ENCODE results near the gene NFATC3.
"Not testable (repeated sequence)": the region's sequence is repeated elsewhere in the genome, so short reads cannot be mapped to it uniquely, and the experiment has no call there.

Gene NFATC3

DNA sequence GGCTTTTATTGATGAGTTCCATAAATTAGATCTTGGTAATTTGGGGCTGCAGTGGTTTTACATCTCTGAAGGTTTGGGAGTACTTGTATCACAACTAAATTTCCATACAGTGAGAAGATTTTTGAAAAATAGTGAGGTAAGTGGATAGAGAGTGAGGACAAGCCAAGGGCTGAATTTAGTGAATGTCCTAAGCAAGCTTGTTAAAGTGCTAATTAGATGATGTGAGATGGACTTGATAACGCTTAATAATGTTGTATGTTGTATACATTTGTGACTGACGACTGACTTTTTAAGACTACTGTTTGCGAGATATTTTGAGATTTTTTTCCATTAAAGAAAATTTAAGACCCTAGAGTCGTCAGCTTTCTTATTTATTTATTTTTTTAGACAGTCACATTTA, 3.9 kb downstream of the NFATC3 start:
- Histone ChIP-seq H3K4me3 (no peak overlapping the region), H3K27ac (no peak overlapping the region)
- DNase-seq (ENCODE audit: low spot score): no peak
- TF ChIP-seq, protein P1, sequence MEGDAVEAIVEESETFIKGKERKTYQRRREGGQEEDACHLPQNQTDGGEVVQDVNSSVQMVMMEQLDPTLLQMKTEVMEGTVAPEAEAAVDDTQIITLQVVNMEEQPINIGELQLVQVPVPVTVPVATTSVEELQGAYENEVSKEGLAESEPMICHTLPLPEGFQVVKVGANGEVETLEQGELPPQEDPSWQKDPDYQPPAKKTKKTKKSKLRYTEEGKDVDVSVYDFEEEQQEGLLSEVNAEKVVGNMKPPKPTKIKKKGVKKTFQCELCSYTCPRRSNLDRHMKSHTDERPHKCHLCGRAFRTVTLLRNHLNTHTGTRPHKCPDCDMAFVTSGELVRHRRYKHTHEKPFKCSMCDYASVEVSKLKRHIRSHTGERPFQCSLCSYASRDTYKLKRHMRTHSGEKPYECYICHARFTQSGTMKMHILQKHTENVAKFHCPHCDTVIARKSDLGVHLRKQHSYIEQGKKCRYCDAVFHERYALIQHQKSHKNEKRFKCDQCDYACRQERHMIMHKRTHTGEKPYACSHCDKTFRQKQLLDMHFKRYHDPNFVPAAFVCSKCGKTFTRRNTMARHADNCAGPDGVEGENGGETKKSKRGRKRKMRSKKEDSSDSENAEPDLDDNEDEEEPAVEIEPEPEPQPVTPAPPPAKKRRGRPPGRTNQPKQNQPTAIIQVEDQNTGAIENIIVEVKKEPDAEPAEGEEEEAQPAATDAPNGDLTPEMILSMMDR (IDR thresholded peaks at IDR 0.05): no peak

GRCh38 chr16:68090130-68090529, 5.0 kb downstream of the NFATC3 start:
- Histone ChIP-seq H3K4me3 (no peak overlapping the region), H3K27ac (no peak overlapping the region)
- no peak for DNase-seq (ENCODE audit: low spot score)
- TF ChIP-seq, protein P1 (IDR thresholded peaks at IDR 0.05): no peak

- no peak overlapping the region for H3K4me3 ChIP-seq
- DNase-seq (ENCODE audit: low spot score): no peak
- no peak overlapping the region for H3K27ac ChIP-seq
- TF ChIP-seq, protein P1 (IDR thresholded peaks at IDR 0.05): no peak
These were observed 5.4 kb downstream of the NFATC3 start for GRCh38 chr16:68090533-68090932.

DNA sequence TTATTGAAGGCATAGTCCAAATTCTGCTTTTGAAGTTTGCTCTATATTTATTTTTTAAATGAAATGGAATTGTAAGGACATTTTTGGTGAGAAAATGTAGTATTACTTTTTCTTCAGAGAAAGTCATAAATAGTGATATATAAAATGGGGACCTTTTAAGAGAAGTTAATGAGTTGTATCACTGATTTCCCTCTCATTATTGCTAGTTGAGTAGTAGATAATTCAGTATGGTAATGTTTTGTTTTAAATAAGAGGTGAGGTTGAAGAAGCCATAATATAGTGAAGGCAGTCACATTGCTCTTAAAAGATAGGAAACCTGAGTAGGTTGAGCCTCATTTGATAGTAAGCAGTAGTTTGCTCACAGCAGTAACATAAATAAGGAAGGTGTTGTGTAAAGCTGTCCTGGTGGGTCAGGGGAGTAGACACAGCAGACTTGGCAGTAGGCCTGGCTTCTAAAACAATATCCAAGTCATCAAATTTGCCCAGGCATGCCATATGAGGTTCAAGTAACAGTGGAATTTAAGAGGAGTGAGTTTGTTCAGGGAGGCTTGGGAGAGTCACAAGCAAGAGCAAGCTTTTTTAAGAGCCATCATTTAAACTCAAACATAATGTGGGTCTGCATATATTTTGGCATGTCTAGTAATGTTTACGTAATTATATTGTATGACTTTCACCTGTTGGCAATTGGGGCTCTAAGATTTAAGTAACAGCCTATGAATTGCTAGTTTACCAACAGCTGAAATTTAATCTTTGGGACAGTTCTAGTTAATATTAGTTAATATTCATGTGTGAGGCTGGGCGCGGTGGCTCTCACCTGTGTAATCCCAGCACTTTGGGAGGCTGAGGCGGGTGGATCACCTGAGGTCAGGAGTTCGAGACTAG, 6.5 kb downstream of the NFATC3 start:
- DNase-seq (ENCODE audit: low spot score): no peak
- Histone ChIP-seq H3K4me3 (no peak overlapping the region), H3K27ac (peak overlapping the region in 1 of 2 donors; percentile 7)
- TF ChIP-seq, protein P1 (IDR thresholded peaks at IDR 0.05): no peak

DNA sequence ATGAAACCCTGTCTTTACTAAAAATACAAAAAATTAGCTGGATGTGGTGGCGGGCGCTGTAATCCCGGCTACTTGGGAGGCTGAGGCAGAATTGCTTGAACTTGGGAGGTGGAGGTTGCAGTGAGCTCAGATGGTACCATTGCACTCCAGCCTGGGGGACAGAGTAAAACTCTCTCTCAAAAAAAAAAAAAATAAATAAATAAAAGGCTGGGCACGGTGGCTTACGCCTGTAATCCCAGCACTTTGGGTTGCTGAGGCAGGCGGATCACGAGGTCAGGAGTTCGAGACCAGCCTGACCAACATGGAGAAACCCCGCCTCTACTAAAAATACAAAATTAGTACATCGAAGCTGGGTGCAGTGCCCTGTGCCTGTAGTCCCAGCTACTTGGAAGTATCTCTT, 7.1 kb downstream of the NFATC3 start:
- not testable (repeated sequence) for H3K4me3 ChIP-seq; H3K27ac ChIP-seq; DNase-seq (ENCODE audit: low spot score)

DNA sequence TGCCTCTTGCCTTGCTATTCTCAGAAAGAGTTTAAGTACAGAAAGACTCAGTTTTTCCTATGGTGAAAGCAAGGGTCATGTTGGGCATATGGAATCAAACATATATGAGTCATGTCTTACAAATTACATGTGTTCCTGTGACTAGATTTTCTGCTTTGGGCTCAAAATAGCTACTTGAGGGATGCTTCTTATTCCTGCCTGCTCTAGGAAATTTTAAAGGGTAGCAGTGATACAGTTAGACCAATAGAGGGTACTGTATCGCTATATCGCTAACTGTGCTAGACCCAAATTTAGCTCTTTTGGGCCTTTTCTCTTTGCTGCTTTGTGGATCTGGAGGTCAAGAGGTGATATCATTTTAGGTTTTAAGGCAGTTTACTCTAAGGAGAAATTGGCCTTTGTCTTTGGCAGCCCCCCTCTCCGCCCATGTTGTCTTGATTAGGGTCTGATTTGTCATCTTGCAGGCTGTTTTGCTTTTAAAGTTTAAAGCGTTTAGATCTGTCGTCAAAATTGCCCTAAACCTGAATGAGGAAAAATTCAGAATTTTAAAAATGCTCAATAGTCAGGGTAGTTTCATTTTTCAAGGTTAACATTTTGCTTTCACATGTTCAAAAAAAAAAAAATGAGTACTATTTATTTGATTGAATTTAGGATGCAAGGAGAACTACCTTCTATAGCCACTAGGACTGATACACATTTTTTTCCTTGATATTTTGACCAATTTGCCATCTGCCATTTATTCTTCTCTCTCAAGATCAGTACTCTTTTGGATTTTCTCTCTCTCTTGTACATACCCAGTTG, 8.8 kb downstream of the NFATC3 start:
- no peak overlapping the region for H3K27ac ChIP-seq
- no peak overlapping the region for H3K4me3 ChIP-seq
- TF ChIP-seq, protein P1 (IDR thresholded peaks at IDR 0.05): peak; percentile 14
- no peak for DNase-seq (ENCODE audit: low spot score)

GRCh38 chr16:68094614-68094934, 9.4 kb downstream of the NFATC3 start:
- no peak for DNase-seq (ENCODE audit: low spot score)
- Histone ChIP-seq H3K4me3 (no peak overlapping the region), H3K27ac (no peak overlapping the region)
- TF ChIP-seq, protein P1 (IDR thresholded peaks at IDR 0.05): no peak
